GM18526 (cell line): ENCODE data around the gene ARID3C.

ENCODE experiments used
- POLR2A ChIP-seq: IDR thresholded peaks from 3 replicates; pipeline ENCODE4 v1.6.1; 2011; ENCODE audit not compliant: insufficient read length; ENCODE audit errors: extremely low read depth

Gene ARID3C

GRCh38 chr9:34615132-34615531 lies 13.7 kb downstream of the ARID3C start:
- no peak for TF ChIP-seq POLR2A

- no peak for TF ChIP-seq POLR2A
These were observed 16.0 kb downstream of the ARID3C start for GRCh38 chr9:34612788-34613390.

- peak; percentile 92 for TF ChIP-seq POLR2A
These were observed 16.8 kb downstream of the ARID3C start, which contains the start of gene RPP25L for GRCh38 chr9:34611811-34612787. Gene RPP25L (minus strand): TSS chr9:34612097. CDS start chr9:34611296, 801 bp downstream.

GRCh38 chr9:34611251-34611810 lies 17.5 kb downstream of the ARID3C start:
- TF ChIP-seq POLR2A = no peak

GRCh38 chr9:34610434-34611206 lies 18.2 kb downstream of the ARID3C start:
- TF ChIP-seq POLR2A = no peak

GRCh38 chr9:34607331-34607730 lies 21.5 kb downstream of the ARID3C start:
- no peak for TF ChIP-seq POLR2A

- TF ChIP-seq POLR2A = no peak
These were observed 22.0 kb downstream of the ARID3C start for GRCh38 chr9:34606905-34607304.

- no peak for TF ChIP-seq POLR2A
These were observed 22.7 kb downstream of the ARID3C start for GRCh38 chr9:34606190-34606589.

GRCh38 chr9:34603610-34604231 lies 25.1 kb downstream of the ARID3C start:
- TF ChIP-seq POLR2A = no peak

- no peak for TF ChIP-seq POLR2A
These were observed 26.8 kb downstream of the ARID3C start for GRCh38 chr9:34601937-34602573.

- no peak for TF ChIP-seq POLR2A
These were observed 28.0 kb downstream of the ARID3C start for GRCh38 chr9:34600908-34601307.

- TF ChIP-seq POLR2A = no peak
These were observed 29.3 kb downstream of the ARID3C start for GRCh38 chr9:34599546-34599945.

GRCh38 chr9:34594177-34594576 lies 34.7 kb downstream of the ARID3C start:
- TF ChIP-seq POLR2A = no peak

- no peak for TF ChIP-seq POLR2A
These were observed 35.8 kb downstream of the ARID3C start for GRCh38 chr9:34592895-34593601.
